ENCODE results near the gene PACSIN1.
A peak's percentile ranks its signal among the peaks of the same experiment; 100 is the strongest.

PACSIN1 gene

GRCh38 chr6:34484391-34484790, 18.5 kb downstream of the PACSIN1 start:
- Histone ChIP-seq H3K36me3 (ENCODE audit: low read length) (no peaks in the 10 kb centered on the region), H3K9me3 (ENCODE audit: insufficient read depth, low read length) (no peaks in the 10 kb centered on the region), H3F3A (ENCODE audit: insufficient read depth) (peaks cover 23% of the 10 kb centered on the region), H4K20me1 (ENCODE audit: low read depth, low read length) (no peaks in the 10 kb centered on the region), H3K79me2 (ENCODE audit: insufficient read depth, low read length) (no peaks in the 10 kb centered on the region), H2AFZ (ENCODE audit: low read depth, low read length, severe bottlenecking) (no peak overlapping the region), H3K9ac (ENCODE audit: low read length) (no peak overlapping the region), H3K27me3 (ENCODE audit: low read length) (no peaks in the 10 kb centered on the region), H3K9me2 (replicated peaks; ENCODE audit: insufficient read depth, low read length) (no peaks in the 10 kb centered on the region), H3K27ac (ENCODE audit: low read depth, low read length) (peak overlapping the region; percentile 71), H3K4me2 (ENCODE audit: low read depth, low read length, poor library complexity, severe bottlenecking) (peak overlapping the region; percentile 59), H3K4me3 (ENCODE audit: insufficient read depth, low read length, poor library complexity, severe bottlenecking) (no peak overlapping the region)
- TF ChIP-seq, protein P1, sequence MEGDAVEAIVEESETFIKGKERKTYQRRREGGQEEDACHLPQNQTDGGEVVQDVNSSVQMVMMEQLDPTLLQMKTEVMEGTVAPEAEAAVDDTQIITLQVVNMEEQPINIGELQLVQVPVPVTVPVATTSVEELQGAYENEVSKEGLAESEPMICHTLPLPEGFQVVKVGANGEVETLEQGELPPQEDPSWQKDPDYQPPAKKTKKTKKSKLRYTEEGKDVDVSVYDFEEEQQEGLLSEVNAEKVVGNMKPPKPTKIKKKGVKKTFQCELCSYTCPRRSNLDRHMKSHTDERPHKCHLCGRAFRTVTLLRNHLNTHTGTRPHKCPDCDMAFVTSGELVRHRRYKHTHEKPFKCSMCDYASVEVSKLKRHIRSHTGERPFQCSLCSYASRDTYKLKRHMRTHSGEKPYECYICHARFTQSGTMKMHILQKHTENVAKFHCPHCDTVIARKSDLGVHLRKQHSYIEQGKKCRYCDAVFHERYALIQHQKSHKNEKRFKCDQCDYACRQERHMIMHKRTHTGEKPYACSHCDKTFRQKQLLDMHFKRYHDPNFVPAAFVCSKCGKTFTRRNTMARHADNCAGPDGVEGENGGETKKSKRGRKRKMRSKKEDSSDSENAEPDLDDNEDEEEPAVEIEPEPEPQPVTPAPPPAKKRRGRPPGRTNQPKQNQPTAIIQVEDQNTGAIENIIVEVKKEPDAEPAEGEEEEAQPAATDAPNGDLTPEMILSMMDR (IDR thresholded peaks at IDR 0.05; ENCODE audit: insufficient read depth, low read length, poor library complexity, severe bottlenecking) = no peak
- no peak for TF ChIP-seq EZH2phosphoT487 (conservative IDR thresholded peaks at IDR 0.05; ENCODE audit: low read length)

- TF ChIP-seq, protein P1 (IDR thresholded peaks at IDR 0.05; ENCODE audit: insufficient read depth, low read length, poor library complexity, severe bottlenecking) = no peak
- TF ChIP-seq EZH2phosphoT487 (conservative IDR thresholded peaks at IDR 0.05; ENCODE audit: low read length) = no peak
- H3K9me2 ChIP-seq (replicated peaks; ENCODE audit: insufficient read depth, low read length) = no peaks in the 10 kb centered on the region
- H3K27ac ChIP-seq (ENCODE audit: low read depth, low read length) = peak overlapping the region; percentile 71
- H3K79me2 ChIP-seq (ENCODE audit: insufficient read depth, low read length) = no peaks in the 10 kb centered on the region
- H3K9ac ChIP-seq (ENCODE audit: low read length) = peak overlapping the region; percentile 38
- H3K36me3 ChIP-seq (ENCODE audit: low read length) = no peaks in the 10 kb centered on the region
- peaks cover 23% of the 10 kb centered on the region for H3F3A ChIP-seq (ENCODE audit: insufficient read depth)
- no peaks in the 10 kb centered on the region for H4K20me1 ChIP-seq (ENCODE audit: low read depth, low read length)
- peak overlapping the region; percentile 59 for H3K4me2 ChIP-seq (ENCODE audit: low read depth, low read length, poor library complexity, severe bottlenecking)
- peak overlapping the region; percentile 13 for H2AFZ ChIP-seq (ENCODE audit: low read depth, low read length, severe bottlenecking)
- H3K4me3 ChIP-seq (ENCODE audit: insufficient read depth, low read length, poor library complexity, severe bottlenecking) = peak overlapping the region; percentile 32
- H3K9me3 ChIP-seq (ENCODE audit: insufficient read depth, low read length) = no peaks in the 10 kb centered on the region
- no peaks in the 10 kb centered on the region for H3K27me3 ChIP-seq (ENCODE audit: low read length)
These were observed 19.0 kb downstream of the PACSIN1 start for GRCh38 chr6:34484899-34485298.

DNA sequence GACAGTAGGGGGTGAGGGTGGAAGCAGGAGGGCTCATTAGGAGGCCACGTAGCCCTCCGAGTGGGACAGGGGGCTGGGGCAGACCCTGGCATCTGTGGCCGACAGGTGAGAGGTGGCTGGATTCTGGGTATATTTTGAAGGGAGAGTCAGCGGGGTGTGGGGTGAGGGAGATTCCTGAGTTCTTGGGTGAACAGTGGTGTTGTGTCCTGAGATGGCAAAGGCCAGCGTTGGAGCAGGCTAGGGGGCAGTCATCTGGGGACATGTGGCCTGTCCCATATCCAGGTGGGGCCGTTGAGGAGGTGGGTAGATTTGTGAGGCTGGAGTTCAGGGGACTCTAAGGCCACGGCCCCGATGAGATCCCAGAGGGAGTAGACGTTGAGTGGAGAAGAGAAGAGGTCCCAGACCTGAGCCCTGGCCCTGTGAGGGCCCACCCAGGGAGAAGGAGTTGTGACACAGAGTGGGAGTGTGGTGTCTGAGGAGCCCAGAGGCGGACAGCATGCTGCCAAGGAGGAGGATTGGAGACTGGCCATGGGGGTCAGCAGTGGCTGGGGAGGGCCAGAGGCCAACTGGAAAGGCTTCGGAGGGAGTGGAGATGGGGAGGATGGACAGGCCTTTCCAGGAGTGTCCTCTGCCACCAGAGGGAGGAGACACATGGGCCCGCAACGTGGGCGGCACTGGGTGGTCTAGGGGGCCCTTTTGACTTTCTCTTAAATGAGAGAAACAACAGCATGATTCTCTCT, 19.6 kb downstream of the PACSIN1 start:
- no peaks in the 10 kb centered on the region for H3K36me3 ChIP-seq (ENCODE audit: low read length)
- peak overlapping the region; percentile 13 for H2AFZ ChIP-seq (ENCODE audit: low read depth, low read length, severe bottlenecking)
- H3K27me3 ChIP-seq (ENCODE audit: low read length) = no peaks in the 10 kb centered on the region
- peak overlapping the region; percentile 38 for H3K9ac ChIP-seq (ENCODE audit: low read length)
- no peaks in the 10 kb centered on the region for H3K79me2 ChIP-seq (ENCODE audit: insufficient read depth, low read length)
- H3K27ac ChIP-seq (ENCODE audit: low read depth, low read length) = peak overlapping the region; percentile 71
- H4K20me1 ChIP-seq (ENCODE audit: low read depth, low read length) = no peaks in the 10 kb centered on the region
- H3K4me2 ChIP-seq (ENCODE audit: low read depth, low read length, poor library complexity, severe bottlenecking) = peak overlapping the region; percentile 59
- H3F3A ChIP-seq (ENCODE audit: insufficient read depth) = peaks cover 21% of the 10 kb centered on the region
- H3K9me2 ChIP-seq (replicated peaks; ENCODE audit: insufficient read depth, low read length) = no peaks in the 10 kb centered on the region
- TF ChIP-seq, protein P1 (IDR thresholded peaks at IDR 0.05; ENCODE audit: insufficient read depth, low read length, poor library complexity, severe bottlenecking) = no peak
- no peak for TF ChIP-seq EZH2phosphoT487 (conservative IDR thresholded peaks at IDR 0.05; ENCODE audit: low read length)
- peak overlapping the region; percentile 32 for H3K4me3 ChIP-seq (ENCODE audit: insufficient read depth, low read length, poor library complexity, severe bottlenecking)
- no peaks in the 10 kb centered on the region for H3K9me3 ChIP-seq (ENCODE audit: insufficient read depth, low read length)

All from SU-DHL-6 (cell line).